COLO668 (cell line): ENCODE data around the gene OR10G3.
"Not testable (repeated sequence)": the region's sequence is repeated elsewhere in the genome, so short reads cannot be mapped to it uniquely, and the experiment has no call there.

Experiments
- DNase-seq: peaks from one replicate; lab custom pipeline; 2025; ENCODE audit not compliant: unreplicated experiment; lab: John Stamatoyannopoulos, UW

OR10G3 gene, protein sequence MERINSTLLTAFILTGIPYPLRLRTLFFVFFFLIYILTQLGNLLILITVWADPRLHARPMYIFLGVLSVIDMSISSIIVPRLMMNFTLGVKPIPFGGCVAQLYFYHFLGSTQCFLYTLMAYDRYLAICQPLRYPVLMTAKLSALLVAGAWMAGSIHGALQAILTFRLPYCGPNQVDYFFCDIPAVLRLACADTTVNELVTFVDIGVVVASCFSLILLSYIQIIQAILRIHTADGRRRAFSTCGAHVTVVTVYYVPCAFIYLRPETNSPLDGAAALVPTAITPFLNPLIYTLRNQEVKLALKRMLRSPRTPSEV

DNA sequence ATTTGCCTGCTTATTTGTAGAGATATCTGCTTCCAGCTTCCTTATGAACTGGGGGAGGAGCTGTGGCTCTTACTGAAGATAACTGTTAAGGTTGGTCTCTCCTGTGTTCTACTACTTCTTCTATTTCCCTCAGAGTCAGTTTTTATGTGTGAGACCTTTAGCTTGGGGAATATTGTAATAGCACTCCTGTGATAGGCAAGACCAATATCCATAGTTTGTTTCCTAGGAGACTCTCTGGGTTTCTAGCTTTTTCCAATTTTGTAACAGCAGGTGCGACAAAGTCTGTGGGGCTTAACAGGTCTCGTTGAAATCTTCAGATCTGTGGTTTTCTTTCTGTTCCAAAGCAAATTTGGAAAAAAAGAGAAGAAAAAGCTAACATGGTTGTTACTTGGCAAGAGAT, at the start of gene OR10G3:
Gene OR10G3 (minus strand): TSS at position 101 of the 400 bp plus-strand sequence. CDS start 9,332 bp downstream, outside the sequence.
- DNase-seq, result no peak

DNA sequence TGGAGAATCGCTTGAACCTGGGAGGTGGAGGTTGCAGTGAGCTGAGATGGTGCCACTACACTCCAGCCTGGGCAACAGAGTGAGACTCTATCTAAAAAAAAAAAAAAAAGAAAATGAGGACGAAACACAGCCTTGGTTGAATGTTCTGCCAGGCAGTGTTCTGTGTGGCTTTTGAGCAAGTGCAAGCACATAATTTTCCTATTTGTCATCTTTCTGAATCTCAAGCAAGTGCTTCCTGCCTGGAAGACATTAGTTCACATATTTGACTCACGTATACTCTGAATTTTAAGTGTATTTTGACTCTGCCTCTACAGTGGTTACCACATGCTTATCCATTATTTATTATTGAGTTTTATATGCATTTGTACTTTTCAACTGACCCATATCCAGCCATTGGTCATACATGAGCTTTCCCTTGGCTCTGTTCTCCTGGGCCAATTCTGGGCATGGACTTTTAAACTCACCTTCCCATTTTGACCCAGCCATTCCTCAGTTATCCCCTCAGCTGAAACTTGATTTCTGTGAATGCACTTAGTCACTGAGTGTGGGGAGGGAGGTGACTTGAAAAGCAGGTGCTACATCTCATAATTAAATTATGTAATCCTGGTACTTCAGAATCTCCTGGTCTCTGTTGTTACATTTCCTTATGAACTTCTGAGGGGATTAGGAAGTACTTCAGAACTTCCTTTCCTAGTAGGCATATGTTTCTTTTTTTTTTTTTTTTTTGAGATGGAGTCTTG, 46.8 kb upstream of the OR10G3 start:
- no peak for DNase-seq

DNA sequence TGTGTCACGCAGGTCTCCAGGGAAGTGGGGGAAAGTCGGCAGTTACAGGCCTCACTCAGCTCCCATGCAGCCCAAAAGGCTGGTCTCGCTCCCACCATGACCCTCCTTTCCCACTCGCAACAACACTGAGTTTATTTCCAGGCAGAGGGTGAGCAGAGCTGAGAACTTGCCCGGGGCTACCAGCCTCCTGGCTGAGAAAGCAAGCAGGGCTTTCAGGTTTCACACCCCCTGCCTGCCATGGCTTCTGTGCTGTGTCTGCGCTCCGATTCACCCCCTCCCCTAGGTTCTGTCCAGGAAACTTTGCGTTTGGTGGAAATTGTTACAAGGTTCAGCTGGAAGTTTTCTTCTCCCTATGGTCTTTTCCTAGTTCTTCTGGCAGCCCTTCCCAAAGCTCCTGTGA, 37.7 kb upstream of the OR10G3 start:
- no peak for DNase-seq

DNA sequence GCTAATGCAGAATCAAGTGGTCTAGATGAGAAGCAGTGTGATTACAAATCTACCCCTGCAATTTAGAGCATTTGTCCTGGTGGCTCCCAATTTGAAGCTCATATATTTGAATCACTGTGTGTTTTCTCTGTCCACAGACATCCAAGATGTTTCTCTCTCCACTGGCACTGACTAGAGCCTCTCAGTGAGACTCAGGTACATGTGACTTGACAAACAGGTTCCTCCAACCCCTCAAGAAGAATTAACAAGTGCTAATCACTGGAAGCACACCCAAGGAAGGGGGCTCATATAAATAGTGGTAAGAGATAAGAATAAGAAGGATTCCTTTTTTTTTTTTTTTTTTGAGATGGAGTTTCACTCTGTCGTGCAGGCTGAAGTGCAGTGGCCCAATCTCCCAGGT, 34.4 kb upstream of the OR10G3 start:
- no peak for DNase-seq

DNA sequence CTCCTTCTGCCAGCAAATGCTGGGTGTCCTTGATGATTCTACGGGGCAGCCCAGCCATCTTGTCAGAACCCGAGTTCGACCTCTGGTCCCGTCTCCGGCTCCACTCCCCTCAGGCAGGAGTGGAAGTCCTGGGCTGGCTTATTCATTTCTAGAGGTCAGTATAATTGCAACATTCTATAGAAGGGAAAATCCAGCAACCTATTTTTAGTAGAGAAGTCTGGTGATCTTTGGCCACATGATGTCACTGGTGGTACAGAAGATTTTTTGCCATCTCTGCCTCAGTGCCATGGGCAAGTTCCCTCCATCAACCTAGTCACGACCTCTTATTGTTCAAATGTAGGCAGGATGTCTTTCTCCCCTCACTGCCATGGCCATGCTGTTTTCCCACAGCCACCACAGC, 32.4 kb upstream of the OR10G3 start:
- no peak for DNase-seq

GRCh38 chr14:21602181-21602580, 22.3 kb upstream of the OR10G3 start:
- DNase-seq, result not testable (repeated sequence)

DNA sequence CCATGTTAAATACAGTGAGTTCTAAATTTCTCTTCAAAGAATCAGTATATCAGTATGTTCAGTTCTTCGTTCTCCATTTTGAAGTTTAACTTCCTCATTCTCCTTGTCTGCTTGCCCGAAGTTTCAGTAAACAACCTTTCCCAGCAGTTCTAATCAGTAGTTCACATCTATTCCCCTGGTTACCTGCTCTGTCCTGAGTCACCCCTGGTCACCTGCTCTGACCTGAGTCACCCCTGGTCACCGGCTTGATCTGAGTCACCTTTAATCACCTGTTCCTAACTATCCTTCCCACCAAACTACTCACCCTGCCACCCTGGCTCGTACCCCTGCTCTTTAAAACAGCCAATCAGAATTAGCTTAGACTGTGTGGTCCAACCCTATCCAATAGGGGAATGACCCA, 9.4 kb upstream of the OR10G3 start:
- no peak for DNase-seq

- DNase-seq, result no peak
Observed at GRCh38 chr14:21575661-21576060, 4.2 kb downstream of the OR10G3 start.

GRCh38 chr14:21572604-21573003, 7.3 kb downstream of the OR10G3 start:
- no peak for DNase-seq

- DNase-seq, result no peak
Observed at GRCh38 chr14:21558703-21559170, 21.1 kb downstream of the OR10G3 start.

GRCh38 chr14:21557084-21557901, 22.6 kb downstream of the OR10G3 start:
- DNase-seq, result peak; percentile 84

- DNase-seq, result no peak
Observed at GRCh38 chr14:21556378-21557083, 23.3 kb downstream of the OR10G3 start.

DNA sequence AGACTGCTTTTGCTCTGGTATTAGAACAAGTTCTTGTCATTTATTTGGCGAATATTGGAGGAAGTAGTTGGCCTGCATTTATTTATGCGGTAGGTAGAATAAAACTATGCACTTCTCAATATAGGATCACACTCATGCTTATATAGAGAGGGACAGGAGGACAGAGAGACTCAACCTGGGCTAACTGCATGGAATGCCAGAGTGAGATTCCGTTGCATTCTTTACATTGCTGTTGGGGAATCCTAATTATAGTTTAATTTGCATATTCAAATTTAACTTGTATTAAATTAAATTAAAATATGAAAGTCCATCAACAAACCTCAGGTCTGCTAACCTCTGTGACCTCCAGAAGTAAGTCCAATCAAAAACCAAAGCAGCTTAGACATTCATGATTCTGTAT, 26.6 kb downstream of the OR10G3 start:
- DNase-seq, result no peak

DNA sequence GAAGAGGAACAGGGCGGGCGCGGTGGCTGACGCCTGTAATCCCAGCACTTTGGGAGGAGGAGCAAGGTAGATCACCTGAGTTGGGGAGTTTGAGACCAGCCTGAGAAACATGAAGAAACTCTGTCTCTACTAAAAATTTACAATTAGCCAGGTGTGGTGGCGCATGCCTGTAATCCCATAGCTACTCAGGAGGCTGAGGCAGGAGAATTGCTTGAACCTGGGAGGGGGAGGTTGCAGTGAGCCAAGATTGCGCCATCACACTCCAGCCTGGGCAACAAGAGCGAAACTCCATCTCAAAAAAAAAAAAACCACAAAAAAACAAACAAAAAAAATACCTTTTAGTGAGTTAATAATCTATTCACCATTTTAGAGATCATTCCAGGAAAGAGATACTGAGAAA, 35.3 kb downstream of the OR10G3 start:
- not testable (repeated sequence) for DNase-seq

GRCh38 chr14:21543963-21544362, 35.9 kb downstream of the OR10G3 start:
- DNase-seq, result no peak

DNA sequence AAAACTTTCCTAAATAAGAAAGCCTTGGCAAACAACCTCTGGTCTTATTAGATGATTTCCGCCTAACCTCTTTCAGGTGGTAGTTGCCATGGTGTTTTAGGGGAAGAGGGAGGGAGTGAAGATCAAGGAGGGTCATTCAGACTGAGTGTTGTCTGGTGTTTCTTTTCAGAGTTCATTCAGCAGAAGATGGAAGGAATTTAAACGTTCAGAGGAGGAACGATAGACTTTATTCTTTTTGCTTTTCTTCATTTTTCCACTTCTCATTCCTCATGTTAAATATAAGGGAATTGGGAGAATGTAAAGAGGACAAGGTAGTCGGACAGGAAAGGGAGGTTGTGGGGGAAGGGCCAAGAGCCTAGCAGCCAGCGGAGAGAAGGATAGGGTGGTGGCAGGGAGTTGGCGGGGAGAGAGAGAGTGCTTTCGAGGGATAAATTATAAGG, 36.3 kb downstream of the OR10G3 start:
- no peak for DNase-seq

GRCh38 chr14:21541413-21542074, 38.3 kb downstream of the OR10G3 start:
- DNase-seq, result no peak

- DNase-seq, result no peak
Observed at GRCh38 chr14:21539189-21539940, 40.5 kb downstream of the OR10G3 start.

DNA sequence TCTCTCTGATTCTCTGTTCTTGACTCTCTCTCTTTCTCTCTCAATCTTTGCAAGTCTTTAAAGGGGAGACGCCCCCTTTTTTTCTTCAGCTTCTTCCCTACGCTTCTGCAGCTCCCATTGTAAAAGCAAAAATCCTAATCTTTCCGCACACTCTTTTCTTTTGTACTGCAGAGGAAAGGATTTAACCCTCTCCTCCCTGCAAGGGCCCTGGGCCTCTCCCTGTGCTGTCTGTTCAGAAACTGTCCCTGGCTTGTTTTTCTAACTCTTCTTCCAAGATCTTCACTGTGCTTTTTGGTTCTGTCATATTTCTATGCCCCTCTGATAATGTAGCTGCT, 42.8 kb downstream of the OR10G3 start:
- DNase-seq, result no peak
